Glomerular visceral epithelial cell (primary cell): ENCODE measurements around the gene PLEKHA6.

Experiments
- DNase-seq: peaks from one replicate; pipeline ENCODE4 v3.0.0-alpha.2; 2016; ENCODE audit errors: extremely low spot score

The PLEKHA6 gene, protein sequence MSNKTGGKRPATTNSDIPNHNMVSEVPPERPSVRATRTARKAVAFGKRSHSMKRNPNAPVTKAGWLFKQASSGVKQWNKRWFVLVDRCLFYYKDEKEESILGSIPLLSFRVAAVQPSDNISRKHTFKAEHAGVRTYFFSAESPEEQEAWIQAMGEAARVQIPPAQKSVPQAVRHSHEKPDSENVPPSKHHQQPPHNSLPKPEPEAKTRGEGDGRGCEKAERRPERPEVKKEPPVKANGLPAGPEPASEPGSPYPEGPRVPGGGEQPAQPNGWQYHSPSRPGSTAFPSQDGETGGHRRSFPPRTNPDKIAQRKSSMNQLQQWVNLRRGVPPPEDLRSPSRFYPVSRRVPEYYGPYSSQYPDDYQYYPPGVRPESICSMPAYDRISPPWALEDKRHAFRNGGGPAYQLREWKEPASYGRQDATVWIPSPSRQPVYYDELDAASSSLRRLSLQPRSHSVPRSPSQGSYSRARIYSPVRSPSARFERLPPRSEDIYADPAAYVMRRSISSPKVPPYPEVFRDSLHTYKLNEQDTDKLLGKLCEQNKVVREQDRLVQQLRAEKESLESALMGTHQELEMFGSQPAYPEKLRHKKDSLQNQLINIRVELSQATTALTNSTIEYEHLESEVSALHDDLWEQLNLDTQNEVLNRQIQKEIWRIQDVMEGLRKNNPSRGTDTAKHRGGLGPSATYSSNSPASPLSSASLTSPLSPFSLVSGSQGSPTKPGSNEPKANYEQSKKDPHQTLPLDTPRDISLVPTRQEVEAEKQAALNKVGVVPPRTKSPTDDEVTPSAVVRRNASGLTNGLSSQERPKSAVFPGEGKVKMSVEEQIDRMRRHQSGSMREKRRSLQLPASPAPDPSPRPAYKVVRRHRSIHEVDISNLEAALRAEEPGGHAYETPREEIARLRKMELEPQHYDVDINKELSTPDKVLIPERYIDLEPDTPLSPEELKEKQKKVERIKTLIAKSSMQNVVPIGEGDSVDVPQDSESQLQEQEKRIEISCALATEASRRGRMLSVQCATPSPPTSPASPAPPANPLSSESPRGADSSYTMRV

DNA sequence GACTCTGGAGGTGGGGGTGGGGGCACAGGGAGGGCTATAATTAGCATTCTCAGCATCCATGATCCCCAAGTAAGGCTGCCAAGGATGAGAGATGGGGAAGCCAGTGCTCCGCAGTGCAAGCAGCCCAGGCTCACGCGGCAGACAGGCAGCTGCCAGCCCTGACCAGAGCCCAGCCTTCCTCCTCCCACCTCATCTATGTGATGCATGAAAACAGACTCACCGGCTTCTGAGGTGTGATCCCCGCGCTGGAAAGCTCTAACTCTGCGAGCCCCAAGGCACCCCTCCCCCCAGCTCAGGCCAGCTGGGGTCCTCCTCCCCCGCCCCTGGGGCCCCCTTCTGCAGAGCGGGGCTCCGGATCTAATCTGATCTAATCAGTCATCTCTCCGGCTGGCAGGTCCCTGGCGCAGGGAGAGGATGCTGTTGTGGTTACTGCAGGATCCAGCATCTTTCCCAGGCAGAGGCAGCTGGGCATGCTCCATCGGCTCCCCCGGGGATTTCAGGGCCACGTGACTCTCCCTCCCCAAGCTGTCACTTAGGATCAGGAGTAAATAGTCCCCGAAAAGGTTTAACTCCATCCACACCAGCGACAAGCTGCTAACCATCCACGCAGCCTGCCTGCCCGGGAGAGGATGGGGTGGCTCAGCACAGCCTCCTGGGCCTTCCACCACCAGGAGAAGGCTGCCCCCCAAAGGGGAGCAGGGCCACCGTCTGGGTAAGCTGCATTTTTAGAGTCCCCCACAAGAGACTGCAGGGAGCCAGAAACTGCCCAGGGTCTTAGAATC, at the start of gene PLEKHA6:
TSS of gene PLEKHA6 (minus strand) at position 456 of the 782 bp plus-strand sequence. CDS start 86,202 bp downstream, outside the sequence.
- DNase-seq: peak; percentile 54

DNA sequence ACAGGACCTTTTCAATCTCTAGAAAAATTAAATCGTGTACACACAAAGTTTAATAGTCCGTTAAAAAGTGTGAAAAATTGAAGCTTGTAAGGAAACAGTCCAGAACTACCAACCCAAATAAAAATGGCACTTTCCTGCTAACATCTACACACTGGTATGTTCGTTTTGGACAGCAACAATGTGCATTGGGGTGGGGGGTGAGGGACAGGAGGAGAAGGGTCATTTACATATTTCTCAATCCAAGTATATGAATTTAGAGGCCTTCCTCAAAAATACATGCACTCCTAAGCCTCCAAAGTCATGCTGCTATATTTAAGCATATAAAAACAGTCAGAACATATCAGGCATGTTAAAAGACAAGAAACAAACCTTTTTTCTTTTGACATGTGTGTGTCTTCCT, 49.4 kb upstream of the PLEKHA6 start:
- DNase-seq: no peak

DNA sequence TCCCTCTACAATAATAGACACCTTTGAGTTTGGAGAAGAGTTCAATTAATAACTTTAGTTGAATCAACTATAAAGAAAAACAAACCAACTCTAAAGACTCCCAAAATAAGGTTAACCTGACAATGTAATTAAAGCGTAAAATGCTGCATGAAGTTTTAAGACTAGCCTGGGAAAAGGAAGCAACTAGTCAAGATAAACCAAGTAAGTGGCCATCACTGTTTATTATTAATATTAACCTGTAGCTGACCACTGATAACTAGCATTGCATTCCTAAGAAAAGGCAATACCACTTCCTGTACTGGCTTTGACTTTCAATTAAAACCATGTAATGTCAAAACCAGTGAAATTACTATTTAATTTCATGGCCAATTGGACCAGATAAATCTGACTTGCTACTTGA, 48.9 kb upstream of the PLEKHA6 start:
- DNase-seq: no peak

DNA sequence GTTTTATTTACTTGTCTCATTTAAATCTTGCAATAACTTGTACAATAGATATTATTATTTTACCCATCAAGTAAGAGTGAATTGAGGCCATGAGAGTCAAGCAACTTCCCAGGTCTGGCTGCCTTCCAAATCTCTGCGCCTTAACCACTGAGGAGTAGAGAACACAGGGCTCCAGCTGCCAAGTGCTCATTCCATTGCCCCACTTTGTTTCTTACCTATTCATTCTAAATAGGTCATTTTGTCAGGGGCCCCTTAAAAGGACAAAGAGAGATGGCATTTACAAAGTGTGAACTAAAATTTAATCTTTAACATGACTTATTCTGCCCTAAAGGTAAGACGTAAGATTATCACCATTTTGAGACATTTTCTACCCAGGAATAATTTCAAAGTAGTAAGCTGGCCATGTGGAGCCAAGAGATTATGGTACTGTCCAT, 48.4 kb upstream of the PLEKHA6 start:
- DNase-seq: peak; percentile 69

DNA sequence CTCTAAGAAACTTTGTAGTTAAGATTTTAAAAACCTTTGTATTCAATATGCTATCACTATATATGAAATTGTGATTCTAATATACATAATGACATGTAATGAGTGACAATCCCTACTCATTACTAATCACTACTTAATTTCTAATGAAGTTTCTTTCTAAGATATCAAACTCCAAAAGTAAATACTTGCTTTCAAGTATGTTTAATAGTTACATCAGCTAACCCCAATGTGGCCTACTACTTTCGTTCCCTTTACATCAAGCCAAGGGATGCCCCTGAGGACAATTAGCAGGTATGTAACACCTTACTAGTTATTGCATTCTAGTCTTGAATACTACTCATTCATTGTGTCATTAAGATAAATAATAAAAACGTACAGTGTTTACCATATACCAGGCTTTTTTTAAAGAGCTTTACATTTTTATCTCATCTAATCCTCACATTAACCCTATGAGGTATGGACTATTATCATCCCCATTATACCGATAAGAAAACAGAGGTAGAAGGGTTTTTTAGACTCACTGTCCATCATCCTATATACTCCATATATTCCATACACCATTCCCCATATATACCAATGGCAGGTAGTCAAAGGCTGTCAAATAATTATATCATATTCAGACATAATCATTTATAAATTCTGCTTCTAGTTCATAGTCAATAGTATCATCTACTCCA, 47.7 kb upstream of the PLEKHA6 start:
- DNase-seq: no peak

DNA sequence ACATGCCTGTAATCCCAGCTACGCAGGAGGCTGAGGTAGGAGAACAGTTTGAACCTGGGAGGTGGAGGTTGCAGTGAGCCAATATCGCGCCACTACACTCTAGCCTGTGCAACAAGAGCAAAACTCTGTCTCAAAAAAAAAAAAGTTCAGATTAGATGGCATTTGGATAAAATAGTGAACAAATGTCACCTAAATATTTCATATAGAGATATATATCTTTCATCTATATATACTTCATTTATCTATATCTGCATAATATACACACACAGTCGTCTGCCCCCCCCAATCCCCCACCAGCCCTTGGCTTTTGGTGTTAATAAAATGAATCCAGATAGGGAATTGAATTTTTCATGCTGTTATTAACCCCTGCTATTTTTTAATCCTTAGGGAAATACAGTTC, 46.9 kb upstream of the PLEKHA6 start:
- DNase-seq: no peak

DNA sequence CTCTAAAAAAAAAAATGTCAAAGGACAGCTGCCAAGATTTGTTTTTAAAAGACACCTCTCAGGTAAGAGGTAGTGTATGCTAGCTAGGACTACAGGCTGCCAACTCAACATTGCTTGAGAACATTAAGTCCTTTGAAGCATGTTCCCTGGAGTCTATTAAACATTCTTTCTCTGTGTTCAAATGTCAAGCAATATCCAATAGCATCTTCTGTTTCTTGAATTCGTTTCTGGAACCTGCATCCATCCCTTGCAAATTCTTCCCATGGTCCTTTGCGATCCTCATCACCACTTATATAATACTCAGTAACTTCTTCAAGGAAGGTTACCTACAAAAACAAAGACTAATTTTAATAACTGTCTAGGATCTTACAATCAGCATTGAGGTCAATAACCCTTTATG, 46.3 kb upstream of the PLEKHA6 start:
- DNase-seq: no peak

DNA sequence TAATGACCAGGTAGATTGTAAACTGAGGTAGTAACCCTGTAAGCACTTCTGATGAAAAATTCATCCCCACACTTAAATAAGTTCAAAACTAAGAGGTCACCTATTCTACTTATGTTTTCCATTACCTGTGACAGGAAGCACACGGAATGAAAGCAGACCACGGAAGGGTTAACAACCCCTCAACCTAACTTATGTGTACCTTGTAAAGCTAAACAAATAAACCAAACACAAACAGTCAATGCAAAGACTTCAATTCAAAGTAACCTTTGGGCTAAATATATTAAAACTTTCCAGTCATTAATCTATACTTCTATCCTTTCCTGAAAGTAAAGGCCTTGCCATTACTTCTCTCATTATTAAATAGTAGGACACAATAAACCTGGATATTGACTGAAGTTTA, 44.9 kb upstream of the PLEKHA6 start:
- no peak for DNase-seq

DNA sequence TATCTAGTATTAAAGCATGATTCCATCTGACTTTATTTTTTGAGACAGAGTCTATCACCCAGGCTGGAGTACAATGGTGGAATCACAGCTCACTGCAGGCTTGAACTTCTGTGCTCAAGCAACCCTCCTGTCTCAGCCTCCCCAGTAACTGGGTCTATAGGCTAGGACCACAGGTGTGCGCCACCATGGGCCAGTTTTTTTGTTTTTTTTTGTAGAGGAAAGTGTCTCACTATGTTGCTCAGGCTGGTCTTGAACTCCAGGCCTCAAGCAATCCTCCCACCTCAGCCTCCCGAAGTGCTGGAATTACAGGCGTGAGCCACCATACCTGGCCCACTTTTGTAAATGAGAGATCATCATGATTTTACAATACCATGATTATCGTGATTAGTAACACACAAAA, 42.7 kb upstream of the PLEKHA6 start:
- no peak for DNase-seq

DNA sequence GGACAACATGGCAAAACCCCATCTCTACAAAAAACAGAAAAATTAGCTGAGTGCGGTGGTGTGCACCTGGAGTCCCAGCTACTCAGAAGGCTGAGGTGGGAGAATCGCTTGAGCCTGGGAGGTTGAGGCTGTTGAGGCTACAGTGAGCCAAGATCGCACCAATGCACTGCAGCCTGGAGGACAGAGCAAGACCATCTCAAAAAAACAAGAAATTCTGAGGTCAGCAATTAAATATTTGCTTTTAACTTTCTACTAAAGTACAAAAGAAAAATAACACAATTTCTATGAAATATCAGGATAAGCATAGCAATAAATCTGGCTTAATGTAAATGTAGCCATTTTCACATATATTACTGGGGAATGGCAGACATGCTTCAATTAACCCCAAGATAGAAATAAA, 42.0 kb upstream of the PLEKHA6 start:
- DNase-seq: no peak

DNA sequence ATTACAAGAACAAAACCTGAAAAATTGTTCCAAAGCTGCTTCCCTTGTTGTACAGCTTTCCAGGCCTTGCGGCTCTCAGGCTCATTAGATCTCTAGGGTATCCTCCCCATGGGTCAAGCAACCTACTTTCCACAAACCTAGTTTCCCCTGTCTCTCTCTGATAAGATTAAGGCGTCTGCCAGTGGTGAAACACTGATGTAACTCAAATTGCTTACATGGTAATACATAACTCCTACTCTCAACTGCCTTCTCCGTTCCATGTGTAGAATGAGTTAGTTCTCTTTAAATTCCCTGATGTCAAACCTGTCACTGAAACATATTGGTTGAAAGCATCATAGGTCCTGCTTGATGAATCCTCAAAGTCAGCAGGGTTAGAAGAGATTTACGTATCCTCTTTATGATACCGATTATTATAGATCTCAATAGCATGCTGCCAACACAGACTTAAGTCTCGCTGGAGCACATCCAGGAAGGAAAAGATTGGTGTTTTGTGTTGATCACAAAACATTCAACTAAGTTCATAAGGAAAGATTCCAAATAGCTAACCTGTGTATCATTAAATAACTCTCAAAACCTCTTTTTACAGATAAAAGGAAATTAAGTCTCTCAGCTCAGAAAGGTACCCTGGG, 41.3 kb upstream of the PLEKHA6 start:
- DNase-seq: no peak

DNA sequence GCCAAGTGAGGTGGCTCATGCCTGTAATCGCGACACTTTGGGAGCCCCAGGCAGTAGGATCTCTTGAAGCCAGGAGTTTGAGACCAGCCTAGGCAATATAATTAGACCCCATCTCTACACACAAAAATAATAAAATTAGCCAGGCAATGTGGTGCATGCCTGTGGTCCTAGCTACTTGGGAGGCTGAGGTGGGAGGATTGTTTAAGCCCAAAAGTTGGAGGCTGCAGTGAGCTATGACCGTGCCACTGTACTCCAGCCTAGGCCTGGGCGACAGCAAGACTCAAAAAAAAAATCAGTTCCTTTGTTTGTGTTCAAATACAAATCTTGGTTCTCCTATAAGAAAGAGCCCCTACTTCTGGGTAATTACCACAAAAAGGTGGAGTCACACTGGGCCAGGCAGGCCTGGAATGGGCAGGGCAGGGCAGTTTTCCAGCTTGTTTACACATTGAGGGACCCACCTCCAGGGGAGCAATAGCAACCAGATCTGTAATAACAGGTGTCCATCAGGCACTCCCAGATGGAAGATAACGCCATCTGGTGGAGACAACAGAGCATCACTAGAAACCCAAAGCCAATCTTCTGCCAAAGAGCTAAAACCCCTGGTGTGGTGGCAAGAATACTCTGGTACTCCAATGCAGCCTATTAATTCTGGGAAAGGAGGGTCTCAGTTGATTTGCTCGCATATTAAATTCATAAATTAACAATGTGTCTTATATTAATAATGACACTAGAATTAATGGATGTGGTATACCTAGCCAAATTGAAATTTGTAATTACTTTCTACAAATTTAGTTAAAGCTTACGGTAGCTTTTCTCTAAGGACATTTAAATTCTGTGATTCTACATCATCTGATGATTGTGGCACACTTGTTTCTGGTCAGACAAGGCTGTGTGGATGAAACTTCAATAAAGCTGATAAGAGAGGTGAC, 38.7 kb upstream of the PLEKHA6 start:
- peak; percentile 87 for DNase-seq

DNA sequence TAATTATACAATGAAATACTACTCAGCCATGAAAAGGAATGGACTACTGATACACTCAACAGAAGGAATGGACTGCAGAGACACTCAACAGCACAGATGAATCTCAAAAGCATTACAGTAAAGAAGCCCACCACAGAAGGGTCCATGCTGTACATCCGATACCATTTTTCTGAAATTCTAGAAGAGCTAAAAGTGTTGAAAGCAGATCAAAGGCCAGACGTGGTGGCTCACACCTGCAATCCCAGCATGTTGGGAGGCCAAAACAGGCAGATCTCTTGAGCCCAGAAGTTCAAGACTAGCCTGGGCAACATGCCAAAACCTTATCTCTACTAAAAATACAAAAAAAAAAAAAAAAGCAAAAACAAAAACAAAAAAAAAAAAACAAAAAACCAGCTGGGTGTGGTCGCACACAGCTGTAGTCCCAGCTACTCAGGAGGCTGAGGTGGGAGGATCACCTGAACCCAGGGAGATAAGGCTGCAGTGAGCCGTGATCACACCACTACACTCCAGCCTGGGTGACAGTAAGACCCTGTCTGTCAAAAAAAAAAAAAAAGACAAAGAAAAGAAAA, 36.4 kb upstream of the PLEKHA6 start:
- DNase-seq: no peak

DNA sequence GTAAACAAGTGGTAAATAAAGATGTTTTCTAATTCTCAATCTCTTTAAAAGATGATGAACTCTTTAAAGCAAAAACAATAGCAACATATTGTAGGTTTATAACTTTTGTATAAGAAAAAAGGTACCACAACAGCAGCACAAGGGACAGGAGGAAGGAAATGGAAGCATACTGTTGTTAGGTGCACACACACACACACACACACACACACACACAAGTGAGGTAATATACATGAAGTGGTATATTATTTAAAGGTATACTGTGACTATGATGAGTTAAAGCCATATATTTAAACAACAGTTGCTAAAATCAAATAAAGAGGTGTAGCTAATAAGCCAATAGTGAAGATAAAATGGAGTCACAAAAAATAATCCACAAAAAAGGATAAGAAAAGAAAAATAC, 31.9 kb upstream of the PLEKHA6 start:
- no peak for DNase-seq

DNA sequence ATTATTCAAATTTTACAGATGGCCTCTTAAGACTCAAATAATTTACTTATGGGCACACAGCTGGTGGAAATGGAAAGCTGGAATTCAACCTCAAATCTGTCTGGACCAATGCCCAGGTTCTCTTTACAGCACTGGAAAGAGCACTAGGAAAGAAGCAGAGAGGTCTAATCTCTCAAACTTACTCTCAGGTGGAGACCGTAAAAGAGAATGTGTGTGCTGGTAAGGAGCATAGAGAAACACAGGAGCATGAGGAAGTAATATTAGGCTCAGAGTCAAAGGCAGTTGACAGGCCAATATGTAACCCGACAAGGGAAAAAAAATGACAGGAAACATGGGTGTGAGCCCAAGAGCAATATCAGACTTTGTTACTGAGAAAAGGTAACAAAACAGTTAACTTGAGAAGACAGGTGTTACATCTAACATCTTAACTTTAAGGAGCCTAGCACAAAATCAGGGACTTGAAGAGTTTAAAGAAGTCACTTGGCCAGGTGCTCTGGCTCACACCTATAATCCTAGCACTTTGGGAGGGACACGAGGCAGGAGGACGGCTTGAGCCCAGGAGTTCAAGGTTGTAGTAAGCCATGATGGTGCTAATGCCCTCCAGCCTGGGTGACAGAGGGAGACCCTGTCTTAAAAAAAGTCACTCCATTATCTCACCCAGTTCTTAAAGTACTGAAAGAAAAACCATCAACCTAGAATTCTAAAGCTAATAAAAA, 31.2 kb upstream of the PLEKHA6 start:
- DNase-seq: no peak

DNA sequence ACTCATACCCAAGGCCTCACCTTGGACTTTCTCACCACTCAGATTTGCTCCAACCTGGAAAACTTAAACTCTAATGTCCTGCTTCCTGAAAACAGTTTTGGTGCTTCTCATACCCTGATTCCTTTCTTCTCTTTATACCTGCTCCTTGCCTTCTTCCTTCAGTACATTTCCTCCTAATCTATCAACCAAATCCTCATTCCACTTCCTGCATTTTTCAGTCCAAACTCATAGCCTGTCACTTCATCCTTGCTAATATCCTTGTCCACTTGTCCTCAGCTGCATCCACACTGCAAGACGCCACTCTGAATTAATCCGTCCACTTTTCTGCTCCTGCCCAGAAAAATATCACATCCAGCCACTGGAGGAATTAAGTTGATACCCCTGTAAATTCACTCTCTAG, 26.0 kb upstream of the PLEKHA6 start:
- DNase-seq: no peak

DNA sequence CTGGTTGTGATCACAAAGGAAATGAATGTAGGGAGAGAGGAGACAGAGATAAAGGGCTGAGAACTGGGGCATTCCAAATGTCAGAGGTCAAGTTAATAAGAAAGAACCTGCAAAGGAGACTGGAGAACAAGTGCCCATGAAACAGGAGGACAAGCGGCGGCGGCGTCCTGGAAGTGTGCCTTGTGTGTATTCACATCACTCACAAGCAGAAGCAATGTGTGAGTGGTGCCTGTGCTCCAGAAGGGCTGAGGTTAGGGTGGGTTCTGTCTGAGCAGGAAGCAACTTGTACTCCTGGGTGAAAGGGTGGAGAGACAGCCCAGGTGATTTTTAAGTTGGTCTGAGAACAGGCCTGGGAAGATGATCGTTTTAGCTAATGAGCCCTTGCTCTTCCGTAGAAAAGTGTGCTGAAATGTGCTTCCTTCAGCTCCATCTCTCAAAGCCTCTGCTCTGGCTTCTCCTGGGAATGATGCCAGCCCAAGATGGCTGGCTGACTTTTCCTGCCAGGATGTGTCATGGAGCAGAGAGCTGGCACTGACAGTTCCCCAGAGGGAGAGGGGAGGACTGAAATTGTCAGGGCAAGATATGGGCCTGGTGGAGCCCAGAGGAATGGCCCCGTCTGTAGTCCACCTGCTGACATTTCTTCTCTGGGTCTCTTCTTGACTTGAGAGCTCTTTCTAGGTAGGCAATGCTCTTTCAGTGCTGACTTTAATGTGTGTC, 25.1 kb upstream of the PLEKHA6 start:
- peak; percentile 67 for DNase-seq
